ENCODE measurements around the gene LGALS12.

DNA sequence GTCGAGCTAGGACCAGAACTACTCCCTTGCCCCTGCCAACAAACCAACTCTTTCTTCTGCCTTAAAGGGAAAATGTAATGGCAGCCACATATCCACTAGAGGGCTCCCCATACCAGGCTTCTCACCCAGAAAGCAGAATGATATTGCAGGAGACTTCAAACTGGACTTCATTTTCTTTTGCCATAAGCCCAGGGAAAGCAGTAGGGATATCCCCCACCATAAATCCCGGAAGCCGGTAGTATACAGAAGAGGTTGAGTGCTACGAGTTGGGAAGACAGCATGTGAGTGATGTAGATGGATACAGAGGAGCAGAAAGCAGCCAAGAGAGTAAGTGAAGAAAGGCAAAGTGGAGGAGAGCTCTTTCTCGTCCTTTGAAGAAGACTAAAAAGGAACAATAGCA lies 27.0 kb upstream of the LGALS12 start:
- TF ChIP-seq, protein P1, sequence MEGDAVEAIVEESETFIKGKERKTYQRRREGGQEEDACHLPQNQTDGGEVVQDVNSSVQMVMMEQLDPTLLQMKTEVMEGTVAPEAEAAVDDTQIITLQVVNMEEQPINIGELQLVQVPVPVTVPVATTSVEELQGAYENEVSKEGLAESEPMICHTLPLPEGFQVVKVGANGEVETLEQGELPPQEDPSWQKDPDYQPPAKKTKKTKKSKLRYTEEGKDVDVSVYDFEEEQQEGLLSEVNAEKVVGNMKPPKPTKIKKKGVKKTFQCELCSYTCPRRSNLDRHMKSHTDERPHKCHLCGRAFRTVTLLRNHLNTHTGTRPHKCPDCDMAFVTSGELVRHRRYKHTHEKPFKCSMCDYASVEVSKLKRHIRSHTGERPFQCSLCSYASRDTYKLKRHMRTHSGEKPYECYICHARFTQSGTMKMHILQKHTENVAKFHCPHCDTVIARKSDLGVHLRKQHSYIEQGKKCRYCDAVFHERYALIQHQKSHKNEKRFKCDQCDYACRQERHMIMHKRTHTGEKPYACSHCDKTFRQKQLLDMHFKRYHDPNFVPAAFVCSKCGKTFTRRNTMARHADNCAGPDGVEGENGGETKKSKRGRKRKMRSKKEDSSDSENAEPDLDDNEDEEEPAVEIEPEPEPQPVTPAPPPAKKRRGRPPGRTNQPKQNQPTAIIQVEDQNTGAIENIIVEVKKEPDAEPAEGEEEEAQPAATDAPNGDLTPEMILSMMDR (IDR thresholded peaks at IDR 0.05) = peak; percentile 96
- TF ChIP-seq RAD21 (conservative IDR thresholded peaks at IDR 0.05 in 1 of 2, IDR thresholded peaks at IDR 0.05 in 1 of 2) (peak; percentile 98 to 100), POLR2A (IDR thresholded peaks at IDR 0.05; ENCODE audit: low read length) (no peak), KDM1A (IDR thresholded peaks at IDR 0.05; ENCODE audit: low read depth) (no peak)
